ENCODE results near the gene CCDC32. TPM values are rescaled to one million over a fixed set of nuclear protein-coding genes. Genes with fewer than 3 reads are reported as not detected.
A peak's percentile ranks its signal among the peaks of the same experiment; 100 is the strongest.

CCDC32 gene
- total RNA-seq, 1 experiment from 2014 or later = 8.9 TPM

DNA sequence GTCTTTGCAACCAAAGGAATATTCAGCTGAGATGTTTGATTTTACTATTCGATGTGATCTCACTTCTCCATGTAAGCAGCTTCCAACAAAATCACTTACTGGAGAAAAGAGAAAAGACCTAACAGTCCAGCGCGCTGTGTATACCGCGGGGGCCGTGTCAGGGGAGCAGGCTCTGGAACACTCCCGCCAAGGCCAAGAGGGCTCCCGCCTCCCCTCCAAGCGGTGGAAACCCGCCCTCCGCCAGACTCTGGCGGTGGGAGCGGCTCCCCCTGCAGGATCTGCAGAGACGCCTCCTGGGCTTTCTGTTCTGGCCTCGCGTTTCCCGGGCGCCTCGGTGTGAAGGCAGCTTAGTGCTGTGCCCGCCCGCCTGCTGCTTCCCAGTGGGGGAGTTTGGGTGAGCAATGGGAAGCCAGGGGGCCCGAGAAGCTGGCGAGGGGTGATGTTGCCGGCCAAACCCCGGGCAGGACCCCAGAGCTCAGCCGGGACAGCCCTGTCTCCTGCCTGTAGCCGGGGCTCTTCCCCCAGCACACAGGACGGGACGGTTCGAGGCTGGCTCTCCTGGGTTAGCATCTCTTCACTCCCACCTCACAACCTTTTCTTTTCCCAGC lies 57.8 kb downstream of the CCDC32 start:
- peaks cover 59% of the 10 kb centered on the region for H3K27me3 Mint-ChIP-seq (ENCODE audit: low read depth)
- H2BK15ac ChIP-seq (ENCODE audit: low read depth, low read length) = no peak overlapping the region
- H2BK20ac ChIP-seq (ENCODE audit: low read depth, low read length, poor library complexity, severe bottlenecking) = no peak overlapping the region
- DNase-seq = peak; percentile 90
- H3K9me3 ChIP-seq (ENCODE audit: control insufficient read depth, low read depth, low read length) = no peaks in the 10 kb centered on the region
- 0 out of 2 replicates have a peak overlapping the region, but pooled peaks have one; percentile 62 for H3K14ac ChIP-seq (ENCODE audit: insufficient read depth, low read length)
- H4K91ac ChIP-seq (ENCODE audit: insufficient read length, low read depth, low read length) = no peak overlapping the region
- H3K18ac ChIP-seq (ENCODE audit: insufficient read length, low read depth, low read length) = no peak overlapping the region
- TF ChIP-seq, protein P1, sequence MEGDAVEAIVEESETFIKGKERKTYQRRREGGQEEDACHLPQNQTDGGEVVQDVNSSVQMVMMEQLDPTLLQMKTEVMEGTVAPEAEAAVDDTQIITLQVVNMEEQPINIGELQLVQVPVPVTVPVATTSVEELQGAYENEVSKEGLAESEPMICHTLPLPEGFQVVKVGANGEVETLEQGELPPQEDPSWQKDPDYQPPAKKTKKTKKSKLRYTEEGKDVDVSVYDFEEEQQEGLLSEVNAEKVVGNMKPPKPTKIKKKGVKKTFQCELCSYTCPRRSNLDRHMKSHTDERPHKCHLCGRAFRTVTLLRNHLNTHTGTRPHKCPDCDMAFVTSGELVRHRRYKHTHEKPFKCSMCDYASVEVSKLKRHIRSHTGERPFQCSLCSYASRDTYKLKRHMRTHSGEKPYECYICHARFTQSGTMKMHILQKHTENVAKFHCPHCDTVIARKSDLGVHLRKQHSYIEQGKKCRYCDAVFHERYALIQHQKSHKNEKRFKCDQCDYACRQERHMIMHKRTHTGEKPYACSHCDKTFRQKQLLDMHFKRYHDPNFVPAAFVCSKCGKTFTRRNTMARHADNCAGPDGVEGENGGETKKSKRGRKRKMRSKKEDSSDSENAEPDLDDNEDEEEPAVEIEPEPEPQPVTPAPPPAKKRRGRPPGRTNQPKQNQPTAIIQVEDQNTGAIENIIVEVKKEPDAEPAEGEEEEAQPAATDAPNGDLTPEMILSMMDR (conservative IDR thresholded peaks at IDR 0.05) = peak; percentile 84
- no peak overlapping the region for H3K27ac Mint-ChIP-seq
- H3K56ac ChIP-seq (ENCODE audit: insufficient read length, low read depth, low read length) = no peak overlapping the region
- H3K4me1 ChIP-seq (ENCODE audit: insufficient read depth, low read length) = no peaks in the 10 kb centered on the region
- no peak overlapping the region for H2BK12ac ChIP-seq (ENCODE audit: insufficient read length, low read depth, low read length)
- H3K4ac ChIP-seq (ENCODE audit: low read depth, low read length) = no peak overlapping the region
- no peak overlapping the region for H2AK5ac ChIP-seq (ENCODE audit: insufficient read length, low read length)
- no peak overlapping the region for H3K27ac ChIP-seq (ENCODE audit: insufficient read length, low read depth, low read length)
- H3K36me3 Mint-ChIP-seq (ENCODE audit: insufficient read depth in 1 of 3, low read depth in 3 of 3) = no peaks in the 10 kb centered on the region
- H4K8ac ChIP-seq (replicated peaks; ENCODE audit: insufficient read length, low read depth, low read length) = no peak overlapping the region
- peak overlapping the region; percentile 9 for H3K4me2 ChIP-seq (ENCODE audit: insufficient read depth, insufficient read length, low read length)
- H3K27me3 ChIP-seq (ENCODE audit: insufficient read depth, low read length) = peaks cover 8% of the 10 kb centered on the region; the same call in 1 of the 2 replicates
- no peak overlapping the region for H2BK5ac ChIP-seq (ENCODE audit: insufficient read length, low read length)
- no peak overlapping the region for H2BK120ac ChIP-seq (ENCODE audit: low read depth, low read length, poor library complexity, severe bottlenecking)
- WGBS (ENCODE audit: extremely low coverage, insufficient read length, low lambda C conversion rate) = no CpG with 5 or more reads among the region's 30 CpGs
- H3T11ph ChIP-seq (ENCODE audit: low read length) = no peak overlapping the region
- no peaks in the 10 kb centered on the region for H3K79me2 ChIP-seq (ENCODE audit: insufficient read depth, low read length)
- no peak overlapping the region for H3K23ac ChIP-seq (ENCODE audit: insufficient read length, low read depth, low read length)
- no peaks in the 10 kb centered on the region; a peak in 1 of 5 replicates for H3K9me3 Mint-ChIP-seq
- H2AFZ ChIP-seq (ENCODE audit: low read length) = peak overlapping the region; percentile 76
- H3K4me3 Mint-ChIP-seq = peak overlapping the region; percentile 29 to 38; a peak in 4 of 5 replicates
- H3K79me1 ChIP-seq (ENCODE audit: insufficient read depth, low read depth, low read length, poor library complexity, severe bottlenecking) = no peaks in the 10 kb centered on the region
- peaks cover 13 to 15% of the 10 kb centered on the region in 2 experiments for H3K4me1 Mint-ChIP-seq
- peaks cover 7% of the 10 kb centered on the region for H3K23me2 ChIP-seq (ENCODE audit: insufficient read length, low read depth, low read length, poor library complexity, severe bottlenecking)
- no peaks in the 10 kb centered on the region for H4K20me1 ChIP-seq (ENCODE audit: control insufficient read depth, insufficient read depth, insufficient read length)
- no peak overlapping the region for H4K5ac ChIP-seq (ENCODE audit: insufficient read length, low read depth, low read length)
- H3K9ac ChIP-seq (ENCODE audit: extremely low read depth, insufficient read length, low read length) = no peak overlapping the region

Other genes with a start within 250 kb of the CCDC32 start
- gene INAFM2, start 241.3 kb downstream of the CCDC32 start, total RNA-seq (2021) = 23.1 and 25.4 TPM in 2 replicates
- 0.48 and 0.50 TPM in 2 replicates for gene CCDC9B, start 224.1 kb downstream of the CCDC32 start, total RNA-seq (2021)
- not detected in 2 replicates for gene PHGR1, start 214.0 kb downstream of the CCDC32 start, total RNA-seq (2021)
- gene DISP2, start 206.8 kb downstream of the CCDC32 start, total RNA-seq (2021) = 0.59 and 1.3 TPM in 2 replicates
- 53.9 TPM in 2 replicates for gene KNSTRN, start 182.3 kb downstream of the CCDC32 start, total RNA-seq (2021)
- gene IVD, start 159.2 kb downstream of the CCDC32 start, total RNA-seq (2021) = 86.7 and 93.1 TPM in 2 replicates
- 52.9 and 54.1 TPM in 2 replicates for gene BAHD1, start 124.1 kb downstream of the CCDC32 start, total RNA-seq (2021)
- 24.4 and 25.7 TPM in 2 replicates for gene CHST14, start 94.1 kb downstream of the CCDC32 start, total RNA-seq (2021)
- 25.7 and 26.6 TPM in 2 replicates for gene RPUSD2, start 4.3 kb upstream of the CCDC32 start, total RNA-seq (2021)
- 16.8 and 19.7 TPM in 2 replicates for gene KNL1, start 29.2 kb upstream of the CCDC32 start, total RNA-seq (2021)
- gene RAD51, start 130.1 kb upstream of the CCDC32 start, total RNA-seq (2021) = 39.2 and 44.8 TPM in 2 replicates
- 24.9 and 28.3 TPM in 2 replicates for gene RMDN3, start 190.2 kb upstream of the CCDC32 start, total RNA-seq (2021)
- 33.0 and 37.0 TPM in 2 replicates for gene GCHFR, start 199.0 kb upstream of the CCDC32 start, total RNA-seq (2021)
- 0.44 and 0.70 TPM in 2 replicates for gene C15orf62, start 204.9 kb upstream of the CCDC32 start, total RNA-seq (2021)
- gene ZFYVE19, start 242.0 kb upstream of the CCDC32 start, total RNA-seq (2021) = 10.7 and 11.3 TPM in 2 replicates
- 38.3 and 44.4 TPM in 2 replicates for gene DNAJC17, start 242.4 kb upstream of the CCDC32 start, total RNA-seq (2021)

All from H9 (cell line).